Astrocyte of the spinal cord (primary cell): ENCODE measurements around the gene SMARCAL1.

ENCODE experiments used
- DNase-seq: peaks from one replicate; pipeline ENCODE4 v3.0.0; 2011; ENCODE audit warnings: low read depth, low spot score
- H3K4me3 ChIP-seq: 2 replicates; pipeline ENCODE4 v1.5.1; 2011; ENCODE audit warnings: low read depth, mild to moderate bottlenecking, low read length, moderate library complexity
- in situ Hi-C: cut with HindIII; loops from 2 replicates; pipeline ENCODE4 v1.10.0; 2017; ENCODE audit warnings: low sequenced_read_pairs
- TF ChIP-seq, protein P1 (sequence below): IDR thresholded peaks from 2 replicates; pipeline ENCODE4 v1.5.1; 2012; ENCODE audit warnings: low read depth, mild to moderate bottlenecking, low read length, inconsistent platforms

Gene SMARCAL1

DNA sequence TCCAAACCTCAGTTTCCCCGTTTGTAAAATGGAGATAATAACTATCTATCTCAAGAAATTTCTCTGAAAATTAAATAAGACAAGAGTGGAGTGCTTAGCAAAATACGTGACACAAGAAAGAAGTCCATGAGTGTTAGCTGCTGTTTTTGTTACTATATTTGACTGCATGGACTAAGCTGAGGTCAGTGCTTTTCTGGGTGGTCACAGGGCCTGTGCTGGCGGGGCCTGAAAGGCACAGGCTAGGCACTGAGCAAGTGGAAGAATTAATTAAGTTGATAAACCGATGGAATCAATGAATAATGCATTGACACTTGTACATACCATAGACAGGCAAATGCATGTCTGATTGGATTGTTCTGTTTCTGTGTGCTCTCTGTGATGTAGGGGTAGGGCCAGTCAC is 113.7 kb downstream of the SMARCAL1 start:
- no peak for DNase-seq
- in situ Hi-C loops = no loop called here
- H3K4me3 ChIP-seq = no peak overlapping the region
- TF ChIP-seq, protein P1, sequence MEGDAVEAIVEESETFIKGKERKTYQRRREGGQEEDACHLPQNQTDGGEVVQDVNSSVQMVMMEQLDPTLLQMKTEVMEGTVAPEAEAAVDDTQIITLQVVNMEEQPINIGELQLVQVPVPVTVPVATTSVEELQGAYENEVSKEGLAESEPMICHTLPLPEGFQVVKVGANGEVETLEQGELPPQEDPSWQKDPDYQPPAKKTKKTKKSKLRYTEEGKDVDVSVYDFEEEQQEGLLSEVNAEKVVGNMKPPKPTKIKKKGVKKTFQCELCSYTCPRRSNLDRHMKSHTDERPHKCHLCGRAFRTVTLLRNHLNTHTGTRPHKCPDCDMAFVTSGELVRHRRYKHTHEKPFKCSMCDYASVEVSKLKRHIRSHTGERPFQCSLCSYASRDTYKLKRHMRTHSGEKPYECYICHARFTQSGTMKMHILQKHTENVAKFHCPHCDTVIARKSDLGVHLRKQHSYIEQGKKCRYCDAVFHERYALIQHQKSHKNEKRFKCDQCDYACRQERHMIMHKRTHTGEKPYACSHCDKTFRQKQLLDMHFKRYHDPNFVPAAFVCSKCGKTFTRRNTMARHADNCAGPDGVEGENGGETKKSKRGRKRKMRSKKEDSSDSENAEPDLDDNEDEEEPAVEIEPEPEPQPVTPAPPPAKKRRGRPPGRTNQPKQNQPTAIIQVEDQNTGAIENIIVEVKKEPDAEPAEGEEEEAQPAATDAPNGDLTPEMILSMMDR = no peak

DNA sequence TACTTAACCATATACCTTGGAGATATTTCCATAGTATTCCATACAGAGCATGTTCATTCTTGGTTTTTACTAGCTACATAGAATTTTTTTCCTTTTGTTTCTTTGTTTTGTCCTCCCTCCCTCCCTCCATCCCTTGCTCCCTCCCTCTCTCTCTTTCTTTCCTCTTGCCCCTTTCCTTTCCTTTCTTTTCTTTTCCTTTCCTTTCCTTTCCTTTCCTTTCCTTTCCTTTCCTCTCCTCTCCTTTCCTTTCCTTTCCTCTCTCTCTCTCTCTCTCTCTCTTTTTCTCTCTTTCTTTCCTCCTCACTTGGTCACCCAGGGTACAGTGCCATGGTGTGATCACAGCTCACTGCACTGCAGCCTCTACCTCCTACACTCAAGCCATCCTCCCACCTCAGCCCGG is 114.7 kb downstream of the SMARCAL1 start:
- TF ChIP-seq, protein P1 = no peak
- DNase-seq = no peak
- no peak overlapping the region for H3K4me3 ChIP-seq
- in situ Hi-C loops = no loop called here

DNA sequence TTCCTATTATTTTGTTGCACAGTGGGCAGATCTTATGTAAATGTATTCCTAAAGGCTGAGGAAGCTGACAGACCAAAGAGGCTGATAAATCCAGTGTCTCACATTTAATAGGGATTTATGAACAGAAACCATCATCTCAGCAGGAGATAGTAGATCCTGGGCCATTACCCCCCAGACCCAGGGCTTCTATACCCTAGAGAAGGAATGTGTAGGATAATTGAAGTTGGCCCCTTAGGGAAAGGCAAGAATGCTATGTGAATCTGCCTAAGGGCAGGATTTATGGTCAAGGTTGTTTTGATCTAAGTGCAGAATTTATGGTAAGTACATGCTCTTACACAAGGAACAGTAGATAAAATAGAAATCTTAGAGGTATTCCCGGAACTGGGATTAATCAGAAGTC is 115.3 kb downstream of the SMARCAL1 start:
- no peak overlapping the region for H3K4me3 ChIP-seq
- DNase-seq = no peak
- in situ Hi-C loops = no loop called here
- TF ChIP-seq, protein P1 = no peak

DNA sequence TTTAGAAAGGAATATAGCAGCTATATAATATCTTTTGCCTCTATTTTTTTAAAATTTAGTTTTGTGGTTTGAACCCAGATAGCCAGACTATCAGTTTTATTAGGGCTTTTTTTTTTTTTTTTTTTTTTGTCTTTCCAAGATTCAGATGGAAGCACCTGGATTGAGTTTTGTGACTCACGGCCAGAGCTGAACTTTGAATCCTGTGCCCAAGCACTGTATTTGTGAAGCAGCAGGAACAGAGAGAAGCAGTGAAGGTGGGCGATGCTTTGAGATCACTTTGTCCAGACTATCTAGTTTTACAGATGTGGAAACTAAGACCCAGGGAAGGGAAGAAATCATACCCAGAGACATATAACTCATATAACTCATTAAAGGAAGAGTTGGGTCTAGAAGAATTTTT is 120.3 kb downstream of the SMARCAL1 start:
- TF ChIP-seq, protein P1 = no peak
- no peak overlapping the region for H3K4me3 ChIP-seq
- in situ Hi-C loops = no loop called here
- no peak for DNase-seq
